GM18520 (cell line): ENCODE results near the gene HSPBAP1.
"Not testable (repeated sequence)": the region's sequence is repeated elsewhere in the genome, so short reads cannot be mapped to it uniquely, and the experiment has no call there.

Experiments used
- ATAC-seq: cut with Tn5 transposase; IDR thresholded peaks from one replicate; pipeline ENCODE4 v1.9.1; 2021; ENCODE audit not compliant: unreplicated experiment

The HSPBAP1 gene

DNA sequence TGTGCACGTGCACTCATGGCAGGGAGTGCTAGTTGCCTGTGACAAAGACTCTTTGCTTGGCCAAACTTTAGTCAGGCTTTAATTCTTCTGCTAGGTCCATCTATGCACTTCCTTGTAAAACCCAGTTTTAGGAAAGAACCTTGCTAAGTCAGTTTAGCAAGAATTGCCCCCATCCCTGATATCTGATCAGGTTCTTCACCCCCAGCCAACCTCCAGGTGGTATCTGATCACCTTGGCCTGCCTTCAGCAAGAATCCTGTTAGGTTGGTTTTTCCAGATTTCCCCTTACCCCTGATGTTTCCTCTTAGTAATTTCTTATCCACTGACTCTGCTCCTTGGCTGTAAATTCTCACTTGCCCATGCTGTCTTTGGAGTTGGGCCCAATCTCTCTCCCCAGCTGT is 8.4 kb downstream of the HSPBAP1 start:
- ATAC-seq, result no peak

DNA sequence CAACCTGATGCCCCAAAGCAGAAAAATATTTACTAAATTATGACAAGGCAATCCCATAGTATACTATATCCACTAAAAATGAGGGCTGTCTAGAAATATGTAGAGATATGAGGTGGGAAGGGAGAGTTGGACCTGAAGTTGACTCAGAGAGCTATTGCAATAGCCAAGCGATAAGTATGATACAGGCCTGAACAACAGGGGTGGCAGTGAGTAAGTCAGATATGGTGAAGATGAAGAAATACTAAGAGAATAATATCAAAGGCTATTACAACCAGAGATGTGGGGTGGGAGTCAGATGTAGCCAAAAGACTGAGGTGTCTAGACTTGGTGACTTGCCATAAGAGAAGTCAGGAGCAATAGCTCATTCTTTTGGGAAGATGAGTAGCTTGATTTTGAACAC is 9.2 kb downstream of the HSPBAP1 start:
- ATAC-seq, result no peak

DNA sequence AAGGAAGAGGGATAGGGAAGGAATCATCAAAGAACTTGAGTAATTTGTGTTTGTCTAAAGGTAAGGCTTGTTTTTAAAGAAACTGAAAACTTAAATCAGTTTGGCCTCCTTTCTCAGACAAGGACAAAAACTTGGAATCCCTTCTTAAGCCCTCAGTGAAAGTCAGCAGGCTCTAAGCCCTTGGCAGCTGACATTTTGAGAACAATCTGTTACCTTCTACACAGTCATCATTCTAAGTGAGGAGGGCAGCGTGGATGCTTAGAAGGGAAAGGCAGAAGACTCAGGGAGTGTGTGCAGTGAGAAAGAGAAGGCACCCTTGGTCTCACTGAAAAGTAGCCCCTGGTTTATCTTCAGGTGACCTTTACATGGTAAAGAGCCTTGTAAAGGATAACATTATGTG is 10.8 kb downstream of the HSPBAP1 start:
- ATAC-seq, result no peak

DNA sequence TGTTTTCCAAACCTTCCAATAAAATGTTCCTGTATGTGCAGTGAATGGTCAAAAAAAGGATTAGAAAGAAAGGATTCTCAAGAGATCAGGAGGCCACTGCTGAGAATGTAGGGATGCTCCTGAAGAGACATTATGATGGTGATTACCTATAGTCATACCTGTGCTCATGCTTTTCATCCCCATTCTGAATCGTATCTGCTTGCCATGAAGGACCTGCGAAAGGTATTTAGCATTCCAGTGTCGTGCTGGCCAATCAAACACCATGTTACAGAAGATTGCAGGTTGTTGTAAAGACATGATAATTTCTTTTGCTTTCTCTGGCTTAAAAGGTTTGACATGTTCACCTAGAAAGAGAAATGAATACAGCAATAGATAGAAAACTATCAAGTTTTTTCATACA is 16.1 kb downstream of the HSPBAP1 start:
- ATAC-seq, result no peak

- no peak for ATAC-seq
Observed at GRCh38 chr3:122776675-122777468, 16.8 kb downstream of the HSPBAP1 start.

- no peak for ATAC-seq
Observed at GRCh38 chr3:122774564-122774963, 19.1 kb downstream of the HSPBAP1 start.

DNA sequence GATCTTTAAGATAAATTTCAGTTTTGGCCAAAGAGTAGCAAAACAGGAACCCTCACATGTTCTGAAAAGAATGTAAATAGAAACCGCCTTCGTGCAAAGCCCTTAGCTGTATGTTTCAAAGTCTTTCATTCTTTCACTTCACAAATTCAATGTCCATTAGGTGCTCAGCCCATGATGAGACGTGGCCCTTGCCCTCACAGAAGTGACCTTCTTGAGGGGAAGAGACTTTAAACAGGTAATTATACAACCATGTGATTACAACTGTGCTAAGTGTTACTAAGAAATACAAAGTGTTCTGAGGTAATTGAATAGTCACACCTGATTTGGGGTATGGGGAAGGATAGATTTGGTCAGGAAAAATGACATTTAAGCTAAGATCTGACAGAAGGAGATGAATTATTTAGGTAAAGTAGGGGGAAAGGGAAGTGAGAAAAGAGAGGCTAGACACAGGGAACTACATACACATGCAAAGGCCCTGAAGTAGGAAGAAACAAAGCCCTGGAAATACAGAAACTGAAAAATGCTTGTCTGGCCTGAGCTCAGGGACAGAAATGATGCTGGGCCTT is 19.6 kb downstream of the HSPBAP1 start:
- ATAC-seq, result no peak

DNA sequence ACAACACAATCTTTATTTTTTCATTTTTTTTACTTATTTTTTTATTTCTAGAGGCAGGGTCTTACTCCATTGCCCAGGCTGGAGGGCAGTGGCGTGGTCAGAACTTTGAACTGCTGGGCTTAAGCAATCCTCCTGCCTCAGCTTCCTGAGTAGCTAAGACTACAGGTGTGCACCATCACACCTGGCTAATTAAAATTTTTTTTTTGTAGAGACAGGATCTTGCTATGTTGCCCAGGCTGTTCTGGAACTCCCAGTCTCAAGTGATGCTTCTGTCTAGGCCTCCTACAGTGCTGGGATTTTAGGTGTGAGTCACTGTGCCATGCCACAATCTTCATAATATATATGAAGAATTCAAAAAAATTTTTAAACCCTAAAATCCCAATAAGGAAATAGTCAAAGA is 20.8 kb downstream of the HSPBAP1 start:
- ATAC-seq, result no peak

GRCh38 chr3:122770521-122771202 is 23.0 kb downstream of the HSPBAP1 start:
- no peak for ATAC-seq

- ATAC-seq, result no peak
Observed at GRCh38 chr3:122767540-122768372, 25.9 kb downstream of the HSPBAP1 start.

DNA sequence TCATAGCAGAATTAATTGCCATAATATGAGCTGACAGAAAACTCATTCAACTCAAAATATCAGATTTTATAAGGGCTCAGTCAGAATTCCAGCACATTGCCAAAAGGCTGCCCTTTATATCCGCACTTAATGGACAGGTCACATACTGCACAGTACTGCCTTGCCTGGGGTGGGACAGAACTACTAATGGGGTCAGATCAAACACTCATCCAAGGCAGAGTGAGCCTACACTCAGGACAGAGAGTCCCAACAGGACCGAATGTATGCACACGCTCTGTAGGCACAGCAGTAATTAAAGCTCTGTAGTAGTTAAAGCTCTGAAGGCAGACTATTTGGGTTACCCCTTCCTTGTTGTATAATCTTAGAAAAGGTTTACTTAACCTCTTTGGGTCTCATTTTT is 27.2 kb downstream of the HSPBAP1 start:
- no peak for ATAC-seq

DNA sequence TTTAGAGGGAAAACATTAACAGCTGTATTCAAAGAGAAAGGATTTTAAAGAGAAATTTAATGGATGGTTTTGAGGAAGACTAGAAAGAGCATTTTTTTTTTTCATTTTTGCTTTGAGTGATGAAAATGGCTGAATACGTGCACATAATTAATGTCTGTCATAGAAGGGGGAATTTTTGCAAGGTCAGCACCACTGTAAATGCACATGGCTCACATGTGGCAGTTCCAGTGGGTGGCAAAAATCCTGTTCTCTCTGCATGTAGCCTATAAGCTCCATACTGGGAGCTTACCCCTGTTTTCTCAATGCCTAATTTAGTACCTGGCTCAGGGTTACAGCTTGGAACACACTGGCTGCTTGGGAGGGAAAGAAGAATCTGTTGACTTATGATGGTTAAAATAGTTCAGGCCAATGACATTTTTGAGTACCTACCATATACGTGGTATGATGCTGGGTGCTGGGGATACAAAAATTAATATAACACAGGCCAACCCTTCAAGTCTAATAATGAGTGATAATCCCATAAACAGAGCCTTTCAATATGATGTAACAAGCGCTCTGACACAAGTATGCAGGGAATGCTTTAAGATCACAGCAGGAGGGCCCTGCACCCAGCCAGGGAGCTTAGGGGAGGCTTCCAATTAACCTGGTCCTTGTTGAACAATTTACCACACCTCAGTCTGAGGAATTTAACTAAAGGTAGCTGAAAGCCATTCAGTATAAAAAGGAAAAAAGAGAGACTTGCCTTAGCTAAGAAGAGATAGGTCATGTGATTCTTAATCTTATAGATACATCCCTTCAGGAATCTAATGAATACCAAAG is 33.0 kb downstream of the HSPBAP1 start:
- no peak for ATAC-seq

DNA sequence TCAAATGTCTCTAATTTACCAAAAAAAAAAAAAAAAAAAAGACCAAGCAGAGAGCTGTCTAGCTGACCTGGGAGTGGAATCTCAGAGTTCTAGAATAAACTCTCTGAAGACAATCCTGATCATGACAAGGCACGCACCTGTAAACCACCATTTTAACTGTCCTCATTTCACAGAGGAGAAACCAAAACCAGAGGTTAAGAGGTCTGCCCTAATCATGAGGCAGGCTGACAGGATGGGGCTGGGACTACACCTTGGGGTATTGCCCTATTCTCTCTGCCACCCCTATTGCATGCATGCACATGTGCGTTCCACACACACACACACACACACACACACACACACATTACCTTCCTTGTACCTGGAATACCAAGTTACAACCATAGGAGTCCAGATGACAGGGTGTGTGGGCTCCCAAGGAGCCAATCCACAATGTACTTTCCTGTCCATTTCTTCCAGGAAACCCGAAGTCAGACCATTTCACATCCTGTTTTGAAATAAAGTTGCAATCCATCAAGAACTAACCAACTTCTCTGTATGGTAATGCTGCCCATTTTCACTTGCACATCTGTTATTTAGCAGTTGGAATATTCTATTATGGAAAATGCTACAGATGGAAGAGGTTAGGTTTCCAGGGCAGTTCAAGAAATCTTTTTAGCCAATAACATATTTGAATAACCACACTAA is 34.6 kb downstream of the HSPBAP1 start:
- ATAC-seq, result no peak

GRCh38 chr3:122755491-122755890 is 38.1 kb downstream of the HSPBAP1 start:
- ATAC-seq, result no peak

DNA sequence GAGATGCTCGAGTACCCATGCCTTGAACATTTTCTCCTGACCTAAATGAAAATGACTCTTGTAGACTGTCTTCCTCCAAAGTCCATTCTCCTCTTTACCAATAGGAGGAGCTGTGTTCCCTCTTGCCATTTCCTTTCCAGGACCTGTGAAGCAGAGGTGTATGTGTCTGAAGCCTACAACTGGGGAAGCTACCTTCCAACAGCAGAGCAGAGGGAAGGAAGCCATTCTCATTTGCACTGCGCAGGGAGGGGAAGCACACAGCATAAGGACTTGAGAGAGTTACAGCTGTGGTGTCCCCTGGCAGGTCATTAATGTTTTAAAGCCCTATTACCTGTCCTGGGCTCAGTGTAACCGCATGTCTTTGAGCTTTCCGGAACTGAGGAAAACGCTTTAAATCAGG is 38.7 kb downstream of the HSPBAP1 start:
- no peak for ATAC-seq

DNA sequence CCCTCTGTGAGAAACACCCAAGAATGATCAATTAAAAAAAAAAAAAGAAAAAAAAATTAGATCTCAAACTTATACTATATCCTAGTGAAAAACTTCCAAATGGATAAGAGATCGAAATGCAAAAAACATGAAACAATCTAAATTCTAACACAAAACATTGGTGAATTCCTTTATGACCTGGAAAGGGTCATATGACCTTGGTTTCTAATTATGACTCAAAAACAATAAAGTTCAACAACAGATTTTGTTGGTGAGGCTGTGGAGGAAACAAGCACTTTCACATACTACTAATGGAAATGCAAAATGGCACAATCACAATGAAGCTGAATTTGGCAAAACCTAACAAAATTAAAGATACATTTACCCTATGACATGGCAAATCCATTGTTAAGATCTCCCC is 45.3 kb downstream of the HSPBAP1 start:
- no peak for ATAC-seq

- not testable (repeated sequence) for ATAC-seq
Observed at GRCh38 chr3:122747295-122747694, 46.3 kb downstream of the HSPBAP1 start.

DNA sequence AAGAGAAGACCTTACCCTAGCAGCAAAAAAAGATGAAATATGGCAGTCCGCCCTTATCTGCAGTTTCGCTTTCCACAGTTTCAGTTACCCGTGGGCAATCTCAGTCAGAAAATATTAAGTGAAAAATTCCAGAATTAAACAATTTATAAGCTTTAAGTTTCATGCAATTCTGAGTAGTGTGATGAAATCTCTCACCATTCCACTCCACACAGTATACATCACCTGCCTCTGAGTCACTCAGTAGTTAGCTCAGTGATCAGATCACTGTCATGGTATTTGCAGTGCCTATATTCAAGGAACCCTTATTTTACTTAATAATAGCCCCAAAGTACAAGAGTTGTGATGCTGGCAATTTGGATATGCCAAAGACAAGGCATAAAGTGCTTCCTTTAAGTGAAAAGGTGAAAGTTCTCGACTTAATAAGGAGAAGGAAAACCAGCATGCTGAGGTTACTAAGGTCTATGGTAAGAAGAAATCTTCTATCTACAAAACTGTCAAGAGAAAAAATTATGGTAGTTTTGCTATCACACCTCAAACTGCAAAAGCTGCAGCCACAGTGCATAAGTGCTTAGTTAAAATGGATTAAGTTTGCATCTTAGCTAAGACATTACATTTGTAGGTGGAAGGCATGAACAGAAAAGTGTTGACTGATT is 48.1 kb downstream of the HSPBAP1 start:
- ATAC-seq, result no peak

DNA sequence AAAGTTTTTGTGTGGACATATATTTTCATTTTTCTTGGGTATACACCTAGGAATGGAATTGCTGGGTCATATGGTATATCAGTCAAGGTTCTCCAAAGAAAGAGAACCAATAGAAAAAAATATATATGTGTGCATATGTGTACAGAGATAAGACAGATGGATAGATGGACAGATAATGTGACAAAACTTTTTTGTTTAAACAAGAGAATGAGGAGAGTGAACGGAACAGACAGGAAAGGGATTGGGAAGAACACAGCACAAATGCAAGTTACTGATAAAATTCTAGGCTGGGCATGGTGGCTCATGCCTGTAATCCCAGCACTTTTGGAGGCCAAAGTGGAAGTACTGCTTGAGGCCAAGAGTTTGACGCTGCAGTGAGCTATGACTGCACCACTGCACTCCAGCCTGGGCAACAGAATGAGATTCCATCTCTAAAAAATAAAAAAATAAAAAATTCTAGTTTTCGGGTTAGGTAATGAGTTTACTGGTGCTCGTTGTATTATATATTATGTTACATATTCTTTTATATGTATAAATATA is 50.0 kb downstream of the HSPBAP1 start:
- no peak for ATAC-seq
